Upper lobe of left lung (tissue), 6 donors: ENCODE data around the gene SERINC3. TPM values are rescaled to one million over a fixed set of nuclear protein-coding genes. Genes with fewer than 3 reads are reported as not detected.

ENCODE experiments used
- ATAC-seq, 2 donors: fragments of 200-7000 bp; cut with Tn5 transposase; one replicate each; pipeline ENCODE4 v1.9.1; 2022; ENCODE audit warnings: mild to moderate bottlenecking in 2 of 2, moderate library complexity in 2 of 2; ENCODE audit not compliant: low FRiP score in 2 of 2
- DNase-seq, 2 donors: peaks; one replicate each; pipeline ENCODE4 v3.0.0-alpha.2; 2019 to 2020
- H3K27ac ChIP-seq, 4 donors: fragments of 200-600 bp; sonication (generic); one replicate each; pipeline ENCODE4 v1.5.1; 2016 to 2019
- H3K27me3 ChIP-seq, 4 donors: fragments of 200-600 bp; sonication (generic); one replicate each; pipeline ENCODE4 v1.5.1; 2017 to 2019
- H3K36me3 ChIP-seq, 4 donors: fragments of 200-600 bp; sonication (generic); one replicate each; pipeline ENCODE4 v1.5.1; 2016 to 2019
- H3K4me1 ChIP-seq, 4 donors: fragments of 200-600 bp; sonication (generic); one replicate each; pipeline ENCODE4 v1.5.1; 2018 to 2019
- H3K4me3 ChIP-seq, 4 donors: fragments of 200-600 bp; sonication (generic); one replicate each; pipeline ENCODE4 v1.5.1; 2017 to 2019; ENCODE audit warnings: mild to moderate bottlenecking in 2 of 4, moderate library complexity in 1 of 4
- H3K9me3 ChIP-seq, 4 donors: fragments of 200-600 bp; sonication (generic); one replicate each; pipeline ENCODE4 v1.5.1; 2018 to 2019
- EP300 ChIP-seq, 4 donors: sonication (generic); formaldehyde crosslinking; IDR thresholded peaks; one replicate each; pipeline ENCODE4 v1.5.1; 2017; ENCODE audit warnings: antibody characterized with exemption in 4 of 4, control low read depth in 2 of 4
- POLR2A ChIP-seq, 4 donors: fragments of 450-650 bp; IDR thresholded peaks; one replicate each; pipeline ENCODE4 v1.5.1; 2016 to 2017; ENCODE audit warnings: antibody characterized with exemption in 4 of 4, mild to moderate bottlenecking in 2 of 4
- WGBS, 2 donors: methylation state at CpG; one replicate each; pipeline ENCODE4 v1.1.5; 2017 to 2018; 5-methylcytosine and 5-hydroxymethylcytosine counted together
- small RNA-seq, 4 donors: library from RNA; depleted of rRNA; stranded (forward); fragments of <200 nt; gene quantifications; one replicate each; pipeline ENCODE3, GENCODE V24; 2016
- total RNA-seq, 6 donors: library from RNA; depleted of rRNA in 4 of 6; stranded (reverse); fragments of >200 nt in 4 of 6; gene quantifications; one replicate each; pipeline versions ENCODE4 v1.1.0 to v1.2.1, GENCODE V29; 2016 to 2021
- donor health status: DM: no; HTN: no; CAD: no; lungs with moderate emphysema.
- donor health status: DM: no; HTN: yes; CAD: no; lungs with severe emphysema.

Gene SERINC3
- total RNA-seq, 6 donors from 2014 or later: 56.3 to 122 (median 107) TPM

DNA sequence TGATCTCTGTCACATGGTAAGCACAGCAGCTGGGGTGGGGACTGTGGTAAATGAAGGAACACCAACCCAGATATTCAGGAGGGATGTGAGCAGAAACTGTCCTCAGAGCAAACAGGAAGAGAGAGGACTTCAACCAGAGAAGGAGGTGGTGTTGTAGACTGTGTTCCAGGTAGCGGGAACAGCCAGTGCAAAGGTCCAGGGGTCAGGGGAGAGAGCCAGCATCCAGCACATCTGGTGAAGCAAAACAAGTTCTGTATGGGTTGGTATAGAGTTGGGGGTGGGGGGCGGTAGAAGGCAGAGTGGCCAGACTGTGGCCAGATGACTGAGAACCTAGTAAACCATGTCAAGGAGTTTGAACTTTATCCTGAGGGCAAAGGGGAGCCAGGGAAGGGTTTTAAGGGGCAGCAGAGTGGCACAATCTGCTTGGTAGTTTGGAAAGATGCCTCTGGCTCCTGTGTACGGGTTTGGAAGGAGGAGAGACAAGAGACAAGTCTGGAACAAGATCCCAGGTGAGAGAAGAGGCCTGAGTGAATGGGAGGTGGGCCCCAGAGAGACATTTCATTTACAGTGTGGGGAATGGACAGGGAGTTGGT is 73.9 kb downstream of the SERINC3 start:
- Histone ChIP-seq H3K4me3 (no peak overlapping the region), H3K4me1 (peaks cover 15 to 23% (median 17%) of the 10 kb centered on the region in 4 donors), H3K36me3 (no peaks in the 10 kb centered on the region), H3K9me3 (no peaks in the 10 kb centered on the region), H3K27me3 (no peaks in the 10 kb centered on the region), H3K27ac (no peak overlapping the region)
- ATAC-seq (no peak), DNase-seq (no peak)
- TF ChIP-seq POLR2A (IDR thresholded peaks at IDR 0.05): peak in 1 of 4 donors; percentile 11
- no peak for TF ChIP-seq EP300 (IDR thresholded peaks at IDR 0.05)
- WGBS, 2 donors: 87 to 91% methylated on average over 3 of the region's 3 CpGs

Small RNA genes within 50 kb of the gene (small RNA-seq; reads per million reads assigned to genes)
- gene RPL37AP1: 0 to 0.46 (median 0.06) reads per million in 4 donors

Other genes starting within 250 kb of the SERINC3 start
- gene FITM2, start 210.9 kb downstream of the SERINC3 start, total RNA-seq: 10 to 100 TPM in 4 of 6 donors, 1 to 10 TPM in 2; 8.7 to 15.7 (median 10.9) TPM
- not detected for gene R3HDML, start 185.0 kb downstream of the SERINC3 start, total RNA-seq
- under 1 TPM in 4 of 6 donors, not detected in 2; under 0.01 to 0.74 (median 0.45) TPM for gene HNF4A, start 166.4 kb downstream of the SERINC3 start, total RNA-seq
- gene TTPAL, start 46.2 kb downstream of the SERINC3 start, total RNA-seq: 10 to 100 TPM in 4 of 6 donors, 1 to 10 TPM in 2; 9.4 to 12.2 (median 10.2) TPM
- 10 to 100 TPM; 46.1 to 91.5 (median 67.8) TPM for gene PKIG, start 60.5 kb upstream of the SERINC3 start, total RNA-seq
- gene ADA, start 129.6 kb upstream of the SERINC3 start, total RNA-seq: 1 to 10 TPM; 5.0 to 9.4 (median 7.2) TPM
- gene CCN5, start 193.3 kb upstream of the SERINC3 start, total RNA-seq: 100 to 1,000 TPM in 3 of 6 donors, 10 to 100 TPM in 3; 44.9 to 168 (median 122) TPM
- 1 to 10 TPM; 1.0 to 2.7 (median 1.7) TPM for gene KCNK15, start 223.8 kb upstream of the SERINC3 start, total RNA-seq